H1 (cell line): ENCODE results near the gene BCL2L11. TPM values are rescaled to one million over a fixed set of nuclear protein-coding genes. Genes with fewer than 3 reads are reported as not detected.

Source experiments
- CTCF ChIA-PET: fragments of 300-600 bp; sonication (Branson Sonifier 250); formaldehyde crosslinking; loops from one replicate; lab custom pipeline; 2021; ENCODE audit not compliant: partially characterized antibody; lab: Charles Lee
- POLR2A ChIA-PET: fragments of 300-600 bp; sonication (Branson Sonifier 250); formaldehyde crosslinking; loops from one replicate; lab custom pipeline; 2021; ENCODE audit warnings: inconsistent platforms; ENCODE audit not compliant: partially characterized antibody; lab: Charles Lee
- DNase-seq, 2 experiments: peaks; one replicate each; pipeline versions ENCODE4 v3.0.0 to v3.0.0-alpha.2; 2010 to 2022; ENCODE audit warnings: low spot score in 2 of 2, low read depth in 1 of 2, mixed read lengths in 1 of 2
- FAIRE-seq: peaks from 2 replicates; lab custom pipeline; 2011; peaks lifted over from hg19 to GRCh38; lab: Jason Lieb, UNC
- H2AFZ ChIP-seq: 2 replicates; pipeline ENCODE4 v1.8.1; 2012; ENCODE audit warnings: low read length, inconsistent platforms
- H2AK5ac ChIP-seq: 2 replicates; pipeline ENCODE4 v1.6.1; 2013; ENCODE audit warnings: low read depth, low read length
- H2BK120ac ChIP-seq: replicated peaks from 2 replicates; pipeline ENCODE3; 2013; ENCODE audit warnings: low read depth, low read length, inconsistent platforms
- H2BK12ac ChIP-seq: 2 replicates; pipeline ENCODE4 v1.6.1; 2013; ENCODE audit warnings: low read depth, low read length
- H2BK15ac ChIP-seq: 2 replicates; pipeline ENCODE4 v1.6.1; 2013; ENCODE audit warnings: low read length
- H2BK20ac ChIP-seq: 2 replicates; pipeline ENCODE4 v1.6.1; 2013; ENCODE audit warnings: low read length
- H2BK5ac ChIP-seq: 2 replicates; pipeline ENCODE4 v1.6.1; 2013; ENCODE audit warnings: low read depth, low read length
- H3K14ac ChIP-seq: 2 replicates; pipeline ENCODE4 v1.6.1; 2013; ENCODE audit warnings: inconsistent platforms; ENCODE audit not compliant: insufficient read length
- H3K18ac ChIP-seq: 2 replicates; pipeline ENCODE4 v1.6.1; 2013; ENCODE audit warnings: low read length; ENCODE audit errors: extremely low read depth
- H3K23ac ChIP-seq: 2 replicates; pipeline ENCODE4 v1.6.1; 2013; ENCODE audit warnings: inconsistent platforms; ENCODE audit not compliant: insufficient read length
- H3K23me2 ChIP-seq: 2 replicates; pipeline ENCODE4 v1.6.1; 2013; ENCODE audit warnings: low read depth, low read length
- H3K27ac ChIP-seq: 2 replicates; pipeline ENCODE4 v1.6.1; 2011; ENCODE audit warnings: low read depth, low read length, inconsistent platforms
- H3K27me3 ChIP-seq, 4 experiments: replicated peaks in 1 of 4; 1 replicate in 1 of 4; 2 replicates in 3 of 4; pipeline versions ENCODE4 v1.6.1 to v1.8.1; 2011 to 2013; ENCODE audit warnings: low read length in 3 of 4, mild to moderate bottlenecking in 3 of 4, inconsistent platforms in 2 of 4, mixed read lengths in 2 of 4, moderate library complexity in 1 of 4; ENCODE audit not compliant: control insufficient read depth in 3 of 4, insufficient read depth in 3 of 4; ENCODE audit errors: extremely low read depth in 1 of 4
- H3K36me3 ChIP-seq, 4 experiments: 2 replicates each; pipeline versions ENCODE4 v1.6.1 to v1.8.1; 2011 to 2013; ENCODE audit warnings: mild to moderate bottlenecking in 4 of 4, low read length in 3 of 4, moderate library complexity in 2 of 4, control low read depth in 1 of 4, inconsistent platforms in 1 of 4; ENCODE audit not compliant: insufficient read depth in 4 of 4, control insufficient read depth in 2 of 4
- H3K4ac ChIP-seq: replicated peaks from 2 replicates; pipeline ENCODE3; 2013; ENCODE audit warnings: low read length, low read depth, mixed read lengths, inconsistent platforms; ENCODE audit not compliant: insufficient read length
- H3K4me1 ChIP-seq, 4 experiments: replicated peaks in 1 of 4; 1 replicate in 1 of 4; 2 replicates in 3 of 4; pipeline versions ENCODE4 v1.6.1 to v1.8.1; 2011 to 2013; ENCODE audit warnings: low read length in 3 of 4, inconsistent platforms in 2 of 4, mixed read lengths in 1 of 4; ENCODE audit not compliant: insufficient read depth in 4 of 4, control insufficient read depth in 3 of 4
- H3K4me2 ChIP-seq, 2 experiments: 2 replicates each; pipeline versions ENCODE4 v1.6.1 to v1.8.1; 2011 to 2013; ENCODE audit warnings: low read depth in 2 of 2, low read length in 2 of 2, control low read depth in 1 of 2, inconsistent platforms in 1 of 2, mild to moderate bottlenecking in 1 of 2; ENCODE audit not compliant: insufficient read depth in 1 of 2
- H3K4me3 ChIP-seq, 4 experiments: fragments of 200-600, 300-600 bp in 1 of 4; sonication (generic), shearing (Covaris generic), sonication (Bioruptor Twin) in 1 of 4; 2 replicates each; pipeline versions ENCODE4 v1.5.1 to v1.8.1; 2011 to 2016; ENCODE audit warnings: low read length in 4 of 4, low read depth in 3 of 4, control low read depth in 2 of 4, inconsistent platforms in 2 of 4, mild to moderate bottlenecking in 2 of 4, mixed read lengths in 1 of 4, moderate library complexity in 1 of 4; ENCODE audit not compliant: insufficient read depth in 2 of 4; ENCODE audit errors: extremely low read depth in 1 of 4
- H3K56ac ChIP-seq: replicated peaks from 2 replicates; pipeline ENCODE3; 2013; ENCODE audit warnings: low read depth, mild to moderate bottlenecking, mixed read lengths, low read length, inconsistent platforms; ENCODE audit not compliant: insufficient read length
- H3K79me1 ChIP-seq: 2 replicates; pipeline ENCODE4 v1.6.1; 2013; ENCODE audit warnings: low read depth, low read length, control low read depth
- H3K79me2 ChIP-seq, 2 experiments: 2 replicates each; pipeline versions ENCODE4 v1.6.1 to v1.8.1; 2012 to 2013; ENCODE audit warnings: low read length in 2 of 2, mild to moderate bottlenecking in 2 of 2, inconsistent platforms in 1 of 2; ENCODE audit not compliant: insufficient read depth in 2 of 2, control insufficient read depth in 1 of 2
- H3K9ac ChIP-seq, 4 experiments: replicated peaks in 1 of 4; 1 replicate in 1 of 4; 2 replicates in 3 of 4; pipeline versions ENCODE4 v1.6.1 to v1.8.1; 2011 to 2013; ENCODE audit warnings: low read depth in 3 of 4, low read length in 3 of 4, control low read depth in 2 of 4, mild to moderate bottlenecking in 2 of 4, moderate library complexity in 2 of 4, inconsistent platforms in 1 of 4; ENCODE audit errors: extremely low read depth in 1 of 4
- H3K9me3 ChIP-seq, 2 experiments: 2 replicates each; pipeline versions ENCODE4 v1.6.1 to v1.8.1; 2012 to 2013; ENCODE audit warnings: mild to moderate bottlenecking in 2 of 2, moderate library complexity in 2 of 2, control low read depth in 1 of 2, inconsistent platforms in 1 of 2, low read depth in 1 of 2, low read length in 1 of 2, mixed read lengths in 1 of 2; ENCODE audit not compliant: insufficient read depth in 2 of 2
- H4K20me1 ChIP-seq, 2 experiments: replicated peaks in 1 of 2; 2 replicates each; pipeline versions ENCODE3 to v1.8.1; 2011 to 2013; ENCODE audit warnings: inconsistent platforms in 2 of 2, low read length in 2 of 2, mild to moderate bottlenecking in 1 of 2; ENCODE audit not compliant: insufficient read depth in 2 of 2, control insufficient read depth in 1 of 2
- H4K5ac ChIP-seq: 2 replicates; pipeline ENCODE4 v1.6.1; 2013; ENCODE audit warnings: low read length, low read depth, mixed read lengths, inconsistent platforms; ENCODE audit not compliant: insufficient read length
- H4K8ac ChIP-seq: 2 replicates; pipeline ENCODE4 v1.8.0; 2013; ENCODE audit warnings: mild to moderate bottlenecking, moderate library complexity, low read length, inconsistent platforms; ENCODE audit not compliant: insufficient read depth; ENCODE audit errors: extremely low read depth
- H4K91ac ChIP-seq: replicated peaks from 2 replicates; pipeline ENCODE3; 2013; ENCODE audit warnings: low read length, mixed read lengths, inconsistent platforms; ENCODE audit not compliant: insufficient read length
- BACH1 ChIP-seq: IDR thresholded peaks from 2 replicates; pipeline ENCODE4 v1.6.1; 2012; ENCODE audit warnings: low read length, improper control_type of control experiment
- CBX8 ChIP-seq: fragments of 300-800, 300-1000 bp; sonication (generic); IDR thresholded peaks from 2 replicates; pipeline ENCODE4 v1.7.1; 2016; ENCODE audit warnings: low read depth, low read length, borderline replicate concordance
- CEBPB ChIP-seq: IDR thresholded peaks from 2 replicates; pipeline ENCODE4 v1.6.1; 2012; ENCODE audit warnings: low read depth, low read length
- CTBP2 ChIP-seq: IDR thresholded peaks from 2 replicates; pipeline ENCODE4 v1.7.0; 2011; ENCODE audit warnings: borderline replicate concordance, mild to moderate bottlenecking, moderate library complexity, mixed read lengths, low read length; ENCODE audit not compliant: insufficient read depth, insufficient read length
- EP300 ChIP-seq, 2 experiments: IDR thresholded peaks; 1 replicate in 1 of 2; 2 replicates in 1 of 2; pipeline ENCODE4 v1.6.1; 2011 to 2012; ENCODE audit warnings: low read depth in 2 of 2, low read length in 2 of 2, mild to moderate bottlenecking in 2 of 2, borderline replicate concordance in 1 of 2, inconsistent platforms in 1 of 2, moderate library complexity in 1 of 2
- JUND ChIP-seq: IDR thresholded peaks from 2 replicates; pipeline ENCODE4 v1.6.1; 2011; ENCODE audit warnings: mild to moderate bottlenecking, improper control_type of control experiment, low read length
- POLR2AphosphoS5 ChIP-seq: IDR thresholded peaks from 2 replicates; pipeline ENCODE4 v1.6.1; 2011; ENCODE audit warnings: low read depth, low read length
- RAD21 ChIP-seq, 2 experiments: IDR thresholded peaks in 1 of 2; conservative IDR thresholded peaks in 1 of 2; 2 replicates each; pipeline ENCODE4 v1.6.1; 2011; ENCODE audit warnings: low read depth in 2 of 2, low read length in 2 of 2, improper control_type of control experiment in 1 of 2, inconsistent platforms in 1 of 2, mild to moderate bottlenecking in 1 of 2, moderate library complexity in 1 of 2
- RXRA ChIP-seq: IDR thresholded peaks from 2 replicates; pipeline ENCODE4 v1.6.1; 2011; ENCODE audit warnings: low read depth, mild to moderate bottlenecking, low read length, moderate library complexity; ENCODE audit not compliant: insufficient read depth
- SIN3A ChIP-seq, 2 experiments: IDR thresholded peaks in 1 of 2; conservative IDR thresholded peaks in 1 of 2; 2 replicates each; pipeline ENCODE4 v1.6.1; 2011 to 2012; ENCODE audit warnings: low read length in 2 of 2, improper control_type of control experiment in 1 of 2, low read depth in 1 of 2, mild to moderate bottlenecking in 1 of 2
- SIX5 ChIP-seq: IDR thresholded peaks from 2 replicates; pipeline ENCODE4 v1.6.1; 2011; ENCODE audit warnings: mild to moderate bottlenecking, low read depth, low read length
- TAF1 ChIP-seq: IDR thresholded peaks from 2 replicates; pipeline ENCODE4 v1.6.1; 2011; ENCODE audit warnings: mild to moderate bottlenecking, low read depth, low read length
- TCF12 ChIP-seq: IDR thresholded peaks from 2 replicates; pipeline ENCODE4 v1.6.1; 2011; ENCODE audit warnings: low read depth, mild to moderate bottlenecking, low read length
- WGBS, 2 experiments: shearing (Covaris generic) in 1 of 2; methylation state at CpG; one replicate each; pipeline versions ENCODE4 v1.1.6 to v1.1.7; 2013 to 2015; ENCODE audit warnings: low lambda C conversion rate in 2 of 2, mixed read lengths in 2 of 2, inconsistent platforms in 1 of 2, low coverage in 1 of 2, missing lambda C conversion rate in 1 of 2; ENCODE audit not compliant: insufficient replicate concordance in 2 of 2, insufficient coverage in 1 of 2, insufficient read length in 1 of 2; ENCODE audit errors: extremely low coverage in 1 of 2, missing lambda C conversion rate in 1 of 2; 5-methylcytosine and 5-hydroxymethylcytosine counted together
- polyA plus RNA-seq, 7 experiments: library from polyadenylated mRNA; depleted of rRNA in 3 of 7; stranded (reverse) in 5 of 7; unstranded in 2 of 7; fragments of >200 nt in 5 of 7; fragments of 200-250 nt in 2 of 7; gene quantifications; 1 replicate in 5 of 7; 2 replicates in 1 of 7; 4 replicates in 1 of 7; pipeline versions ENCODE4 v1.2.1 to v1.2.3, GENCODE V29; 2011 to 2013; ENCODE audit warnings: missing spikeins in 2 of 7, mixed read lengths in 2 of 7
- total RNA-seq: library from RNA; stranded (reverse); fragmentation: NEBNext Ultra II Directional; extraction: Animal tissue kit (Norgen Biotek cat#: 25700); gene quantifications from 2 replicates; pipeline ENCODE4 v1.2.1, GENCODE V29; 2021

The BCL2L11 gene
- total and polyA plus RNA-seq, 2 of the 8 experiments (the other 6 are each of a cell fraction or from before 2014, with no cell fraction given), result 7.5 to 22.9 TPM

- H3K4me3 ChIP-seq, result no peak overlapping the region
- H3K9me3 ChIP-seq, result no peaks in the 10 kb centered on the region
- no peak overlapping the region for H3K23ac ChIP-seq
- H3K4me1 ChIP-seq, result peaks cover 0 to 3% (median 1%) of the 10 kb centered on the region in 4 experiments; a peak in 1 of 7 replicates
- WGBS, 2 experiments, result 83% methylated on average over 3 of the region's 3 CpGs; no CpG with 5 or more reads in 1 of the 2 experiments
- H2BK20ac ChIP-seq, result no peak overlapping the region
- H2AK5ac ChIP-seq, result no peak overlapping the region
- H3K4me2 ChIP-seq, result no peak overlapping the region
- DNase-seq (no peak), FAIRE-seq (no peak)
- H2BK12ac ChIP-seq, result no peak overlapping the region
- no peaks in the 10 kb centered on the region for H3K23me2 ChIP-seq
- peaks cover 0 to 34% (median 6%) of the 10 kb centered on the region in 4 experiments; a peak in 5 of 8 replicates for H3K36me3 ChIP-seq
- H2BK120ac ChIP-seq, result no peak overlapping the region
- H2AFZ ChIP-seq, result no peak overlapping the region
- H2BK5ac ChIP-seq, result no peak overlapping the region
- no peak overlapping the region for H3K9ac ChIP-seq
- H3K56ac ChIP-seq, result no peak overlapping the region
- ChIA-PET POLR2A (no interaction called here), CTCF (interaction anchor here (0.7 to 1.2 kb wide), 3 partner anchors 13 to 78 kb away, joined by 3 to 5 read pairs (median 3); no protein-coding TSS in a partner anchor)
- H3K4ac ChIP-seq, result no peak overlapping the region
- H4K8ac ChIP-seq, result no peak overlapping the region
- H4K91ac ChIP-seq, result no peak overlapping the region
- H3K27me3 ChIP-seq, result no peaks in the 10 kb centered on the region; a peak in 1 of 7 replicates
- H3K79me2 ChIP-seq, result peaks cover 2 to 23% of the 10 kb centered on the region in 2 experiments; a peak in 3 of 4 replicates
- no peak overlapping the region for H4K5ac ChIP-seq
- no peak overlapping the region for H3K27ac ChIP-seq
- peaks cover 4 to 10% of the 10 kb centered on the region in 2 experiments for H4K20me1 ChIP-seq
- H3K14ac ChIP-seq, result no peak overlapping the region
- peaks cover 7% of the 10 kb centered on the region for H3K79me1 ChIP-seq
- no peak overlapping the region for H3K18ac ChIP-seq
- H2BK15ac ChIP-seq, result no peak overlapping the region
- TF ChIP-seq POLR2AphosphoS5 (no peak), CBX8 (no peak), CTBP2 (no peak), TCF12 (no peak), EP300 (IDR thresholded peaks at IDR 0.05; ENCODE audit: borderline replicate concordance in 1 of 2, low read depth in 2 of 2, low read length in 2 of 2) (no peak), RAD21 (IDR thresholded peaks at IDR 0.05 in 1 of 2, conservative IDR thresholded peaks at IDR 0.05 in 1 of 2; ENCODE audit: low read depth in 2 of 2, low read length in 2 of 2) (no peak), CEBPB (no peak), RXRA (no peak), SIN3A (conservative IDR thresholded peaks at IDR 0.05 in 1 of 2, IDR thresholded peaks at IDR 0.05 in 1 of 2; ENCODE audit: low read depth in 1 of 2, low read length in 2 of 2) (no peak), JUND (no peak), BACH1 (no peak), TAF1 (no peak), SIX5 (no peak)
Observed at GRCh38 chr2:111148225-111148873, 27.6 kb downstream of the BCL2L11 start.
